IPS-20b (cell line): ENCODE measurements around the gene SERP2.
A peak's percentile ranks its signal among the peaks of the same experiment; 100 is the strongest.

Experiments
- H3K27ac ChIP-seq: one replicate; pipeline ENCODE4 v1.5.1; 2013; ENCODE audit warnings: low read length
- H3K27me3 ChIP-seq: 2 replicates; pipeline ENCODE4 v1.6.1; 2013; ENCODE audit warnings: mild to moderate bottlenecking, low read length, inconsistent platforms; ENCODE audit not compliant: insufficient read depth
- H3K36me3 ChIP-seq: 2 replicates; pipeline ENCODE4 v1.6.1; 2013; ENCODE audit warnings: low read depth, mild to moderate bottlenecking, inconsistent platforms, low read length, moderate library complexity; ENCODE audit not compliant: insufficient read depth
- H3K4me1 ChIP-seq: 2 replicates; pipeline ENCODE4 v1.6.1; 2013; ENCODE audit warnings: mild to moderate bottlenecking, control low read depth, inconsistent platforms, low read length, moderate library complexity; ENCODE audit not compliant: insufficient read depth
- H3K4me3 ChIP-seq: 2 replicates; pipeline ENCODE4 v1.5.1; 2013; ENCODE audit warnings: mild to moderate bottlenecking, low read length, inconsistent platforms
- H3K9ac ChIP-seq: 2 replicates; pipeline ENCODE4 v1.6.1; 2013; ENCODE audit warnings: low read depth, mild to moderate bottlenecking, inconsistent platforms, low read length, moderate library complexity
- H3K9me3 ChIP-seq: 2 replicates; pipeline ENCODE4 v1.6.1; 2013; ENCODE audit warnings: mild to moderate bottlenecking, low read depth, low read length, inconsistent platforms; ENCODE audit not compliant: insufficient read depth

Gene SERP2

GRCh38 chr13:44429311-44429710 is 55.7 kb downstream of the SERP2 start:
- H3K27me3 ChIP-seq, result no peaks in the 10 kb centered on the region
- no peak overlapping the region for H3K9ac ChIP-seq
- no peaks in the 10 kb centered on the region for H3K9me3 ChIP-seq
- no peaks in the 10 kb centered on the region; the same call in 1 of the 2 replicates for H3K4me1 ChIP-seq
- H3K36me3 ChIP-seq, result peaks cover 21% of the 10 kb centered on the region
- no peak overlapping the region for H3K4me3 ChIP-seq
- no peak overlapping the region for H3K27ac ChIP-seq

- Histone ChIP-seq H3K4me1 (peaks cover 5% of the 10 kb centered on the region; the same call in 1 of the 2 replicates), H3K9ac (no peak overlapping the region), H3K27ac (no peak overlapping the region), H3K36me3 (peaks cover 27% of the 10 kb centered on the region), H3K4me3 (no peak overlapping the region), H3K27me3 (no peaks in the 10 kb centered on the region), H3K9me3 (no peaks in the 10 kb centered on the region)
Observed at GRCh38 chr13:44431150-44431549, 57.5 kb downstream of the SERP2 start.

GRCh38 chr13:44432650-44433049 is 59.0 kb downstream of the SERP2 start:
- H3K27ac ChIP-seq, result no peak overlapping the region

GRCh38 chr13:44433863-44434765 is 60.5 kb downstream of the SERP2 start:
- Histone ChIP-seq H3K27ac (no peak overlapping the region), H3K27me3 (no peaks in the 10 kb centered on the region), H3K4me1 (peaks cover 10% of the 10 kb centered on the region; the same call in 1 of the 2 replicates), H3K36me3 (peaks cover 27% of the 10 kb centered on the region), H3K9me3 (no peaks in the 10 kb centered on the region), H3K4me3 (peak overlapping the region; percentile 71), H3K9ac (peak overlapping the region; percentile 70; the same call in 1 of the 2 replicates)

More at GRCh38 chr13:44432650-44433049, 59.0 kb downstream of the SERP2 start:
- H3K4me1 ChIP-seq, result peaks cover 9% of the 10 kb centered on the region; the same call in 1 of the 2 replicates
- H3K27me3 ChIP-seq, result no peaks in the 10 kb centered on the region
- no peak overlapping the region for H3K4me3 ChIP-seq
- H3K36me3 ChIP-seq, result peaks cover 27% of the 10 kb centered on the region
- no peak overlapping the region for H3K9ac ChIP-seq
- no peaks in the 10 kb centered on the region for H3K9me3 ChIP-seq

- peaks cover 10% of the 10 kb centered on the region; the same call in 1 of the 2 replicates for H3K4me1 ChIP-seq
- no peaks in the 10 kb centered on the region for H3K9me3 ChIP-seq
- peak overlapping the region; percentile 70; the same call in 1 of the 2 replicates for H3K9ac ChIP-seq
- peaks cover 27% of the 10 kb centered on the region for H3K36me3 ChIP-seq
- peak overlapping the region; percentile 71 for H3K4me3 ChIP-seq
- no peaks in the 10 kb centered on the region for H3K27me3 ChIP-seq
- no peak overlapping the region for H3K27ac ChIP-seq
Observed at GRCh38 chr13:44434766-44435141, 61.1 kb downstream of the SERP2 start.

GRCh38 chr13:44435142-44435918 is 61.7 kb downstream of the SERP2 start:
- no peaks in the 10 kb centered on the region for H3K9me3 ChIP-seq
- H3K27me3 ChIP-seq, result no peaks in the 10 kb centered on the region
- peak overlapping the region; percentile 97 for H3K4me3 ChIP-seq
- peak overlapping the region; percentile 99 for H3K9ac ChIP-seq
- H3K36me3 ChIP-seq, result peaks cover 27% of the 10 kb centered on the region
- H3K27ac ChIP-seq, result peak overlapping the region; percentile 98
- peaks cover 10% of the 10 kb centered on the region; the same call in 1 of the 2 replicates for H3K4me1 ChIP-seq

- Histone ChIP-seq H3K27me3 (no peaks in the 10 kb centered on the region), H3K9me3 (no peaks in the 10 kb centered on the region), H3K9ac (peak overlapping the region; percentile 99), H3K36me3 (peaks cover 27% of the 10 kb centered on the region), H3K27ac (peak overlapping the region; percentile 98), H3K4me1 (peaks cover 10% of the 10 kb centered on the region; the same call in 1 of the 2 replicates), H3K4me3 (peak overlapping the region; percentile 97)
Observed at GRCh38 chr13:44435919-44436510, 62.4 kb downstream of the SERP2 start.

- H3K36me3 ChIP-seq, result peaks cover 27% of the 10 kb centered on the region
- no peaks in the 10 kb centered on the region for H3K27me3 ChIP-seq
- H3K9me3 ChIP-seq, result no peaks in the 10 kb centered on the region
- H3K4me3 ChIP-seq, result peak overlapping the region; percentile 97
- H3K9ac ChIP-seq, result peak overlapping the region; percentile 99
- H3K27ac ChIP-seq, result peak overlapping the region; percentile 98
- H3K4me1 ChIP-seq, result peaks cover 10% of the 10 kb centered on the region; the same call in 1 of the 2 replicates
Observed at GRCh38 chr13:44436589-44437337, 63.1 kb downstream of the SERP2 start.

- H3K27me3 ChIP-seq, result no peaks in the 10 kb centered on the region
- H3K4me3 ChIP-seq, result peak overlapping the region; percentile 97
- peak overlapping the region; percentile 76; the same call in 1 of the 2 replicates for H3K9ac ChIP-seq
- no peaks in the 10 kb centered on the region for H3K9me3 ChIP-seq
- peaks cover 23% of the 10 kb centered on the region for H3K36me3 ChIP-seq
- H3K4me1 ChIP-seq, result peaks cover 10% of the 10 kb centered on the region; the same call in 1 of the 2 replicates
- H3K27ac ChIP-seq, result peak overlapping the region; percentile 20
Observed at GRCh38 chr13:44437356-44438233, 64.0 kb downstream of the SERP2 start.

GRCh38 chr13:44438234-44438579 is 64.6 kb downstream of the SERP2 start:
- Histone ChIP-seq H3K4me3 (no peak overlapping the region), H3K27me3 (no peaks in the 10 kb centered on the region), H3K36me3 (peaks cover 17% of the 10 kb centered on the region), H3K9ac (no peak overlapping the region), H3K4me1 (peaks cover 10% of the 10 kb centered on the region; the same call in 1 of the 2 replicates), H3K27ac (no peak overlapping the region), H3K9me3 (no peaks in the 10 kb centered on the region)
